Suprapubic skin (tissue), 4 donors: ENCODE results near the gene TOPBP1.

ENCODE experiments used
- CTCF ChIP-seq, 2 donors: fragments of 200-600 bp in 1 of 2; fragments of 450-650 bp in 1 of 2; sonication (generic) in 1 of 2; IDR thresholded peaks; one replicate each; pipeline ENCODE4 v1.5.1; 2016 to 2019; ENCODE audit warnings: antibody characterized with exemption in 2 of 2, mild to moderate bottlenecking in 1 of 2, moderate library complexity in 1 of 2
- EP300 ChIP-seq: sonication (generic); formaldehyde crosslinking; IDR thresholded peaks from one replicate; pipeline ENCODE4 v1.6.1; 2017; ENCODE audit warnings: antibody characterized with exemption
- POLR2A ChIP-seq, 2 donors: fragments of 450-650 bp; IDR thresholded peaks; one replicate each; pipeline ENCODE4 v1.6.1; 2017; ENCODE audit warnings: antibody characterized with exemption in 2 of 2, mild to moderate bottlenecking in 2 of 2, moderate library complexity in 2 of 2
- POLR2AphosphoS5 ChIP-seq, 3 donors: sonication (generic); formaldehyde crosslinking; IDR thresholded peaks; one replicate each; pipeline ENCODE4 v1.6.1; 2017; ENCODE audit warnings: antibody characterized with exemption in 3 of 3

- no peak for TF ChIP-seq CTCF (IDR thresholded peaks at IDR 0.05)
- no peak for TF ChIP-seq POLR2AphosphoS5 (IDR thresholded peaks at IDR 0.05)
- TF ChIP-seq POLR2A (IDR thresholded peaks at IDR 0.05) = no peak
- no peak for TF ChIP-seq EP300
Observed at GRCh38 chr3:133568294-133569014, 93.3 kb downstream of the TOPBP1 start.
